Colonic mucosa (tissue), 4 donors: ENCODE measurements around the gene CASP8AP2. TPM values are rescaled to one million over a fixed set of nuclear protein-coding genes. Genes with fewer than 3 reads are reported as not detected.
"Not testable (repeated sequence)": the region's sequence is repeated elsewhere in the genome, so short reads cannot be mapped to it uniquely, and the experiment has no call there.

Experiments
- DNase-seq: peaks from one replicate; pipeline ENCODE4 v3.0.0-alpha.2; 2020
- H3K27ac ChIP-seq: fragments of 200-600 bp; one replicate; pipeline ENCODE4 v1.8.0; 2021
- H3K27me3 ChIP-seq: fragments of 200-600 bp; one replicate; pipeline ENCODE4 v1.8.0; 2021
- H3K36me3 ChIP-seq: fragments of 200-600 bp; one replicate; pipeline ENCODE4 v1.8.0; 2021
- H3K4me1 ChIP-seq: fragments of 200-600 bp; one replicate; pipeline ENCODE4 v1.8.0; 2021; ENCODE audit warnings: mild to moderate bottlenecking
- H3K4me3 ChIP-seq: fragments of 200-600 bp; one replicate; pipeline ENCODE4 v1.8.0; 2021
- H3K9ac ChIP-seq, 2 donors: one replicate each; pipeline ENCODE4 v1.7.0; 2013; ENCODE audit warnings: control low read depth in 2 of 2, low read depth in 2 of 2, low read length in 2 of 2
- H3K9me3 ChIP-seq: fragments of 200-600 bp; one replicate; pipeline ENCODE4 v1.8.0; 2021
- CTCF ChIP-seq: fragments of 200-600 bp; IDR thresholded peaks from one replicate; pipeline ENCODE4 v1.8.0; 2022; ENCODE audit warnings: antibody characterized with exemption, mild to moderate bottlenecking
- intact Hi-C: fragments of 100-400 bp; cut with DNase I; formaldehyde crosslinking; loops from one replicate; pipeline ENCODE4 v1.14.1; 2022
- total RNA-seq, 2 donors: library from RNA; stranded (reverse); fragmentation: NEBNext Ultra II Directional in 1 of 2; extraction: Animal tissue kit (Norgen Biotek cat#: 25700) in 1 of 2; gene quantifications; one replicate each; pipeline ENCODE4 v1.2.1, GENCODE V29; 2021
- donor health status: healthy.
- donor health status: DM: no; HTN: no; CAD: no.
- donor health status: DM: no; HTN: no; CAD: no.

CASP8AP2 gene
- total RNA-seq, 2 donors from 2014 or later: 13.4 to 15.8 TPM

- Histone ChIP-seq H3K9me3 (no peaks in the 10 kb centered on the region), H3K4me1 (no peaks in the 10 kb centered on the region), H3K9ac (no peak overlapping the region), H3K27ac (no peak overlapping the region), H3K4me3 (no peak overlapping the region), H3K27me3 (no peaks in the 10 kb centered on the region), H3K36me3 (no peaks in the 10 kb centered on the region)
- no peak for TF ChIP-seq CTCF
- intact Hi-C loops: no loop called here
- DNase-seq: no peak
Measured at GRCh38 chr6:89805814-89806371, 23.8 kb upstream of the CASP8AP2 start.

- H3K4me3 ChIP-seq: no peak overlapping the region
- H3K4me1 ChIP-seq: no peaks in the 10 kb centered on the region
- intact Hi-C loops: no loop called here
- no peak overlapping the region for H3K27ac ChIP-seq
- no peaks in the 10 kb centered on the region for H3K9me3 ChIP-seq
- no peaks in the 10 kb centered on the region for H3K27me3 ChIP-seq
- no peak for TF ChIP-seq CTCF
- no peak overlapping the region for H3K9ac ChIP-seq
- no peak for DNase-seq
- H3K36me3 ChIP-seq: no peaks in the 10 kb centered on the region
Measured at GRCh38 chr6:89807581-89807980, 22.1 kb upstream of the CASP8AP2 start.

- H3K4me3 ChIP-seq, DNase-seq, H3K9me3 ChIP-seq, H3K27me3 ChIP-seq, intact Hi-C loops, H3K36me3 ChIP-seq, H3K4me1 ChIP-seq, H3K9ac ChIP-seq, H3K27ac ChIP-seq: not testable (repeated sequence)
Measured at GRCh38 chr6:89813422-89813821, 16.3 kb upstream of the CASP8AP2 start.

- Histone ChIP-seq H3K27me3 (no peaks in the 10 kb centered on the region), H3K27ac (no peak overlapping the region), H3K4me1 (peaks cover 10% of the 10 kb centered on the region), H3K4me3 (no peak overlapping the region), H3K36me3 (no peaks in the 10 kb centered on the region), H3K9me3 (no peaks in the 10 kb centered on the region), H3K9ac (peak overlapping the region in 1 of 2 donors; percentile 6)
- DNase-seq: no peak
- TF ChIP-seq CTCF: no peak
- intact Hi-C loops: no loop called here
Measured at GRCh38 chr6:89817481-89817880, 12.2 kb upstream of the CASP8AP2 start.

- no peaks in the 10 kb centered on the region for H3K36me3 ChIP-seq
- peak overlapping the region; percentile 76 to 96 for H3K9ac ChIP-seq
- H3K4me3 ChIP-seq: peak overlapping the region; percentile 88
- H3K27me3 ChIP-seq: no peaks in the 10 kb centered on the region
- no peaks in the 10 kb centered on the region for H3K9me3 ChIP-seq
- intact Hi-C loops: no loop called here
- TF ChIP-seq CTCF: no peak
- H3K4me1 ChIP-seq: peaks cover 10% of the 10 kb centered on the region
- H3K27ac ChIP-seq: peak overlapping the region; percentile 76
- DNase-seq: peak; percentile 33
Measured at GRCh38 chr6:89818977-89819335, 10.7 kb upstream of the CASP8AP2 start.

GRCh38 chr6:89819336-89820130 is 10.1 kb upstream of the CASP8AP2 start, which contains the start of gene MDN1:
MDN1 (minus strand) TSS chr6:89819794; CDS start chr6:89819607, 187 bp downstream.
- Histone ChIP-seq H3K4me1 (peaks cover 10% of the 10 kb centered on the region), H3K27ac (peak within 1 kb of the TSS; percentile 76), H3K9me3 (no peaks in the 10 kb centered on the region), H3K9ac (peak within 1 kb of the TSS; percentile 76 to 96), H3K36me3 (no peaks in the 10 kb centered on the region), H3K4me3 (peak within 1 kb of the TSS; percentile 88), H3K27me3 (no peaks in the 10 kb centered on the region)
- TF ChIP-seq CTCF: no peak
- peak; percentile 91 for DNase-seq
- intact Hi-C loops: no loop called here
